HepG2 (cell line): ENCODE results near the gene TNFRSF21. TPM values are rescaled to one million over a fixed set of nuclear protein-coding genes. Genes with fewer than 3 reads are reported as not detected.

ENCODE experiments used
- ATAC-seq: fragments of 200-7000 bp; cut with Tn5 transposase; 3 replicates; pipeline ENCODE4 v1.9.1; 2020; ENCODE audit warnings: mild to moderate bottlenecking, moderate library complexity
- BruUV-seq: library from RNA; stranded (reverse); fragments of 400-500 nt; replicated peaks from 2 replicates; lab custom pipeline; 2021; lab: Mats Ljungman, UMichigan
- CTCF ChIA-PET: fragments of 300-600 bp; formaldehyde crosslinking; extraction: SDS; loops from one replicate; lab custom pipeline; 2021; ENCODE audit warnings: low total read pairs, inconsistent platforms, low intra/inter-chr PET ratio; lab: Yijun Ruan, JAX
- POLR2A ChIA-PET: fragments of 350-600 bp; sonication (Branson Sonifier 250); formaldehyde crosslinking; loops from one replicate; lab custom pipeline; 2020; ENCODE audit warnings: antibody characterized with exemption, inconsistent platforms; lab: Yijun Ruan, JAX
- DNase-seq: peaks from one replicate; pipeline ENCODE4 v3.0.0-alpha.2; 2015; ENCODE audit warnings: low spot score
- FAIRE-seq: peaks from 3 replicates; lab custom pipeline; 2011; peaks lifted over from hg19 to GRCh38; lab: Jason Lieb, UNC
- H2AFZ ChIP-seq: one replicate; pipeline ENCODE4 v1.6.1; 2011; ENCODE audit warnings: low read length, inconsistent platforms
- H3K27ac ChIP-seq: fragments of 300-600 bp; 3 replicates; pipeline ENCODE4 v1.8.0; 2011; ENCODE audit warnings: mixed run types, mild to moderate bottlenecking, mixed read lengths, low read length, inconsistent platforms; ENCODE audit not compliant: insufficient read depth; ENCODE audit errors: extremely low read length
- H3K27me3 ChIP-seq, 2 experiments: fragments of 200-600 bp in 1 of 2; 2 replicates in 1 of 2; 3 replicates in 1 of 2; pipeline versions ENCODE4 v1.6.0 to v1.8.0; 2011; ENCODE audit warnings: low read length in 2 of 2, mild to moderate bottlenecking in 2 of 2, moderate library complexity in 2 of 2, inconsistent platforms in 1 of 2; ENCODE audit not compliant: insufficient read depth in 2 of 2, control insufficient read depth in 1 of 2
- H3K36me3 ChIP-seq, 2 experiments: fragments of 200-600 bp in 1 of 2; replicated peaks in 1 of 2; 2 replicates in 1 of 2; 3 replicates in 1 of 2; pipeline versions ENCODE4 v1.5.1 to v1.8.0; 2011; ENCODE audit warnings: low read length in 2 of 2, inconsistent platforms in 1 of 2; ENCODE audit not compliant: insufficient read depth in 2 of 2, control insufficient read depth in 1 of 2
- H3K4me1 ChIP-seq: 2 replicates; pipeline ENCODE4 v1.5.1; 2012; ENCODE audit warnings: low read length, inconsistent platforms; ENCODE audit not compliant: insufficient read depth
- H3K4me2 ChIP-seq: 2 replicates; pipeline ENCODE4 v1.6.0; 2011; ENCODE audit warnings: low read depth, low read length, inconsistent platforms
- H3K4me3 ChIP-seq, 3 experiments: fragments of 200-600 bp in 1 of 3; sonication (generic), shearing (Covaris generic) in 1 of 3; replicated peaks in 1 of 3; 2 replicates each; pipeline ENCODE4 v1.5.1; 2011 to 2016; ENCODE audit warnings: low read length in 3 of 3, inconsistent platforms in 2 of 3, low read depth in 2 of 3, mild to moderate bottlenecking in 2 of 3, control low read depth in 1 of 3, mixed read lengths in 1 of 3; ENCODE audit not compliant: insufficient read depth in 1 of 3
- H3K79me2 ChIP-seq: one replicate; pipeline ENCODE4 v1.6.1; 2011; ENCODE audit warnings: low read length, inconsistent platforms; ENCODE audit not compliant: insufficient read depth
- H3K9ac ChIP-seq: 2 replicates; pipeline ENCODE4 v1.6.0; 2011; ENCODE audit warnings: mild to moderate bottlenecking, low read depth, low read length, inconsistent platforms; ENCODE audit not compliant: insufficient read depth
- H3K9me3 ChIP-seq: 2 replicates; pipeline ENCODE4 v1.5.1; 2012; ENCODE audit warnings: mild to moderate bottlenecking, low read length
- H4K20me1 ChIP-seq: 2 replicates; pipeline ENCODE4 v1.6.0; 2011; ENCODE audit warnings: inconsistent platforms, mild to moderate bottlenecking, low read length, moderate library complexity; ENCODE audit not compliant: insufficient read depth
- EEA1 ChIP-seq: sonication (generic); formaldehyde crosslinking; IDR thresholded peaks from 2 replicates; pipeline ENCODE4 v1.5.1; 2020; ENCODE audit warnings: mild to moderate bottlenecking, missing genetic modification reagents, borderline replicate concordance
- ELF3 ChIP-seq: IDR thresholded peaks from 2 replicates; pipeline ENCODE4 v1.6.1; 2016; ENCODE audit warnings: missing genetic modification reagents, missing compliant biosample characterization
- FOXK2 ChIP-seq: fragments of 450-650 bp; IDR thresholded peaks from 2 replicates; pipeline ENCODE4 v1.6.1; 2016
- GATAD2A ChIP-seq: IDR thresholded peaks from 2 replicates; pipeline ENCODE4 v1.6.1; 2016
- ISL2 ChIP-seq: sonication (generic); formaldehyde crosslinking; IDR thresholded peaks from 2 replicates; pipeline ENCODE4 v1.5.0; 2020; ENCODE audit warnings: missing genetic modification reagents
- MIER3 ChIP-seq: IDR thresholded peaks from 2 replicates; pipeline ENCODE4 v1.6.1; 2016; ENCODE audit warnings: missing compliant biosample characterization, borderline replicate concordance
- NCOA2 ChIP-seq: sonication (generic); formaldehyde crosslinking; IDR thresholded peaks from 2 replicates; pipeline ENCODE4 v1.8.0; 2022; ENCODE audit warnings: inconsistent platforms
- SOX6 ChIP-seq, 2 experiments: fragments of 450-650 bp in 1 of 2; sonication (generic) in 1 of 2; formaldehyde crosslinking in 1 of 2; IDR thresholded peaks; 2 replicates each; pipeline versions ENCODE4 v1.4.0 to v1.6.1; 2017 to 2020; ENCODE audit warnings: antibody characterized with exemption in 1 of 2, mild to moderate bottlenecking in 1 of 2, missing genetic modification reagents in 1 of 2
- ZBTB8A ChIP-seq: sonication (generic); formaldehyde crosslinking; IDR thresholded peaks from 2 replicates; pipeline ENCODE4 v1.4.0; 2020; ENCODE audit warnings: mild to moderate bottlenecking, low read depth, missing genetic modification reagents, borderline replicate concordance
- ZNF224 ChIP-seq: sonication (generic); formaldehyde crosslinking; IDR thresholded peaks from 2 replicates; pipeline ENCODE4 v1.5.0; 2020; ENCODE audit warnings: mild to moderate bottlenecking, missing genetic modification reagents
- ZNF251 ChIP-seq: sonication (generic); formaldehyde crosslinking; IDR thresholded peaks from 2 replicates; pipeline ENCODE4 v1.9.0; 2021; ENCODE audit warnings: mild to moderate bottlenecking, missing genetic modification reagents
- ZNF619 ChIP-seq: sonication (generic); formaldehyde crosslinking; IDR thresholded peaks from 2 replicates; pipeline ENCODE4 v1.4.0; 2020; ENCODE audit warnings: mild to moderate bottlenecking, missing genetic modification reagents
- ZNF850 ChIP-seq: sonication (generic); formaldehyde crosslinking; conservative IDR thresholded peaks from 2 replicates; pipeline ENCODE4 v1.9.0; 2021; ENCODE audit warnings: mild to moderate bottlenecking, missing genetic modification reagents
- ZSCAN9 ChIP-seq: IDR thresholded peaks from 2 replicates; pipeline ENCODE4 v1.6.1; 2016; ENCODE audit warnings: borderline replicate concordance
- WGBS: methylation state at CpG from one replicate; pipeline ENCODE4 v1.1.6; 2017; ENCODE audit warnings: low lambda C conversion rate; 5-methylcytosine and 5-hydroxymethylcytosine counted together
- in situ Hi-C: cut with HindIII; loops from 2 replicates; pipeline ENCODE4 v1.10.0; 2017; ENCODE audit warnings: low pct_unique_long_range_greater_than_20kb; ENCODE audit not compliant: extremely low pct_ligation_motif_present
- intact Hi-C: fragments of 100-400 bp; cut with micrococcal nuclease; formaldehyde crosslinking; loops from one replicate; pipeline ENCODE4 v1.10.0; 2022; ENCODE audit not compliant: unreplicated experiment
- polyA plus RNA-seq, 8 experiments: library from polyadenylated mRNA; depleted of rRNA in 3 of 8; stranded (reverse) in 7 of 8; unstranded in 1 of 8; fragments of >200 nt; fragmentation: Illumina TruSeq in 4 of 8; extraction: Trizol in 4 of 8; gene quantifications; 2 replicates each; pipeline versions ENCODE4 v1.2.1 to v1.2.3, GENCODE V29; 2011 to 2016; ENCODE audit warnings: low read depth in 4 of 8, missing spikeins in 1 of 8, mixed read lengths in 1 of 8; ENCODE audit not compliant: insufficient read depth in 1 of 8
- total RNA-seq, 5 experiments: library from RNA; depleted of rRNA; stranded (reverse); fragments of >200 nt; fragmentation: Illumina TruSeq; extraction: Trizol; gene quantifications; 2 replicates each; pipeline ENCODE4 v1.2.3, GENCODE V29; 2016; ENCODE audit warnings: low read depth in 1 of 5
- TF ChIP-seq, protein P1 (sequence below): sonication (generic); formaldehyde crosslinking; IDR thresholded peaks from 2 replicates; pipeline ENCODE4 v1.4.0; 2020; ENCODE audit warnings: missing genetic modification reagents
- TF ChIP-seq, protein P2 (sequence below): sonication (generic); formaldehyde crosslinking; IDR thresholded peaks from 2 replicates; pipeline ENCODE4 v1.4.0; 2020; ENCODE audit warnings: missing genetic modification reagents, borderline replicate concordance
- TF ChIP-seq, protein P3 (sequence below): sonication (generic); formaldehyde crosslinking; IDR thresholded peaks from 2 replicates; pipeline ENCODE4 v1.5.0; 2020; ENCODE audit warnings: missing genetic modification reagents, mild to moderate bottlenecking, borderline replicate concordance
- TF ChIP-seq, protein P4 (sequence below): sonication (generic); formaldehyde crosslinking; IDR thresholded peaks from 2 replicates; pipeline ENCODE4 v1.4.0; 2020; ENCODE audit warnings: missing genetic modification reagents

TNFRSF21 gene
- total and polyA plus RNA-seq, 2 of the 13 experiments (the other 11 are each of a cell fraction or from before 2014, with no cell fraction given): 24.8 to 46.3 TPM

DNA sequence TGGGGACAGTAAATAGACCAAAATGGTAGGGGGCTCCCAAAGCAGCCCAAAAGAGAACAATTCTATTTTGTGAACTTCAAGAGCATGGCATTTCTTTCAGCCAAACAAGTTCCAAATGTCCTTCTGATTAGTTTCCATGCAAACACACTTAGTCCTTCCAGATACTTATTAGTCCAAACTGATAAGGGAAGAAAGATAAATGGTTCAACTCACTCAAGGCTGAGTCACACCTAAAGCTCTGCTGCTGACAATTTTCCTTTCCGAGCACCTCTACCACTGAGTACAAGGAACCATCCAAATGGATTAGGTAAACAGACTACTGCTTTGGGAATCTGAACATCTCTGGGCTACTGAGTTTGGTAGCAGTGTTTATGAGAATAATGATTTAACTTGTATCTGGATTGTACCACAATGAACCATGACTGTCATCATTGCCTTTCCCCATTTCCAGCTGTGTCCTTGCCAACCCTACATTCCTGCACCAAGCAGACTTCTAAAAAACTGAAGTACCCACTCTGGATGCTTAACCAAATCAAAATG is 71.2 kb downstream of the TNFRSF21 start (continued):
- TF ChIP-seq SOX6 (IDR thresholded peaks at IDR 0.05) (no peak), SOX6 (CRISPR knock-in tag; IDR thresholded peaks at IDR 0.05) (no peak), ZNF224 (CRISPR knock-in tag) (no peak), ISL2 (CRISPR knock-in tag) (no peak)

DNA sequence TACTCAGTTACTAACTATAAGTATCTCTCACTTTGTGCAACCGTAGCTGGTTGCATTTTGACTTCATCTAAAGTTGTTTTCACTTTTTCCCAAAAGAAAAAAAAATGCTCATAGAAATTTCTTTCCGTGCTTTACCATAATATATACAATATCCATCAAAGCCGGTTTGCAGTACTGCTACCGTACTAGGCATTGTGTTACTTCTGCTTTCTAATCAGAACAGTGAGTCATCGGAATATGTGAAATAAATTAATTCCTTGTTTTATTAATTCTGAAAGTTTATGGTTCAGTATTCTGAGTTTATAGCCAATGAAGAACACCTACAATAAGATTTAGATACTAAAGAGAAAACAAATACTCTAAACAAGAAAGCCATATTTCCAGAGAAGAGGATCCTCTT is 72.5 kb downstream of the TNFRSF21 start:
- H3K4me3 ChIP-seq: no peak overlapping the region
- H3K27me3 ChIP-seq: no peaks in the 10 kb centered on the region
- H3K4me1 ChIP-seq: no peaks in the 10 kb centered on the region
- no peak overlapping the region for H2AFZ ChIP-seq
- intact Hi-C loops (no loop called here), in situ Hi-C loops (loop anchor here (5.0 kb wide), 1 partner anchor 70 kb away; the partner anchor contains the start of gene TNFRSF21)
- H3K9ac ChIP-seq: no peak overlapping the region
- 97% methylated on average over 5 of the region's 5 CpGs for WGBS
- no TSS peak for BruUV-seq
- ATAC-seq: no peak
- H4K20me1 ChIP-seq: no peaks in the 10 kb centered on the region
- DNase-seq: no peak
- peaks cover 32 to 64% of the 10 kb centered on the region in 2 experiments for H3K36me3 ChIP-seq
- FAIRE-seq: no peak
- H3K79me2 ChIP-seq: peaks cover 20% of the 10 kb centered on the region
- no peak overlapping the region for H3K27ac ChIP-seq
- H3K9me3 ChIP-seq: no peaks in the 10 kb centered on the region
- H3K4me2 ChIP-seq: no peak overlapping the region
- CTCF ChIA-PET: no interaction called here
- POLR2A ChIA-PET: no interaction called here
- TF ChIP-seq, protein P1, sequence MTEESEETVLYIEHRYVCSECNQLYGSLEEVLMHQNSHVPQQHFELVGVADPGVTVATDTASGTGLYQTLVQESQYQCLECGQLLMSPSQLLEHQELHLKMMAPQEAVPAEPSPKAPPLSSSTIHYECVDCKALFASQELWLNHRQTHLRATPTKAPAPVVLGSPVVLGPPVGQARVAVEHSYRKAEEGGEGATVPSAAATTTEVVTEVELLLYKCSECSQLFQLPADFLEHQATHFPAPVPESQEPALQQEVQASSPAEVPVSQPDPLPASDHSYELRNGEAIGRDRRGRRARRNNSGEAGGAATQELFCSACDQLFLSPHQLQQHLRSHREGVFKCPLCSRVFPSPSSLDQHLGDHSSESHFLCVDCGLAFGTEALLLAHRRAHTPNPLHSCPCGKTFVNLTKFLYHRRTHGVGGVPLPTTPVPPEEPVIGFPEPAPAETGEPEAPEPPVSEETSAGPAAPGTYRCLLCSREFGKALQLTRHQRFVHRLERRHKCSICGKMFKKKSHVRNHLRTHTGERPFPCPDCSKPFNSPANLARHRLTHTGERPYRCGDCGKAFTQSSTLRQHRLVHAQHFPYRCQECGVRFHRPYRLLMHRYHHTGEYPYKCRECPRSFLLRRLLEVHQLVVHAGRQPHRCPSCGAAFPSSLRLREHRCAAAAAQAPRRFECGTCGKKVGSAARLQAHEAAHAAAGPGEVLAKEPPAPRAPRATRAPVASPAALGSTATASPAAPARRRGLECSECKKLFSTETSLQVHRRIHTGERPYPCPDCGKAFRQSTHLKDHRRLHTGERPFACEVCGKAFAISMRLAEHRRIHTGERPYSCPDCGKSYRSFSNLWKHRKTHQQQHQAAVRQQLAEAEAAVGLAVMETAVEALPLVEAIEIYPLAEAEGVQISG: no peak
- TF ChIP-seq, protein P2, sequence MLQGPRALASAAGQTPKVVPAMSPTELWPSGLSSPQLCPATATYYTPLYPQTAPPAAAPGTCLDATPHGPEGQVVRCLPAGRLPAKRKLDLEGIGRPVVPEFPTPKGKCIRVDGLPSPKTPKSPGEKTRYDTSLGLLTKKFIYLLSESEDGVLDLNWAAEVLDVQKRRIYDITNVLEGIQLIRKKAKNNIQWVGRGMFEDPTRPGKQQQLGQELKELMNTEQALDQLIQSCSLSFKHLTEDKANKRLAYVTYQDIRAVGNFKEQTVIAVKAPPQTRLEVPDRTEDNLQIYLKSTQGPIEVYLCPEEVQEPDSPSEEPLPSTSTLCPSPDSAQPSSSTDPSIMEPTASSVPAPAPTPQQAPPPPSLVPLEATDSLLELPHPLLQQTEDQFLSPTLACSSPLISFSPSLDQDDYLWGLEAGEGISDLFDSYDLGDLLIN (CRISPR knock-in tag): no peak
- TF ChIP-seq MIER3 (CRISPR knock-in tag): no peak
- TF ChIP-seq GATAD2A (CRISPR knock-in tag): no peak
- TF ChIP-seq, protein P3, sequence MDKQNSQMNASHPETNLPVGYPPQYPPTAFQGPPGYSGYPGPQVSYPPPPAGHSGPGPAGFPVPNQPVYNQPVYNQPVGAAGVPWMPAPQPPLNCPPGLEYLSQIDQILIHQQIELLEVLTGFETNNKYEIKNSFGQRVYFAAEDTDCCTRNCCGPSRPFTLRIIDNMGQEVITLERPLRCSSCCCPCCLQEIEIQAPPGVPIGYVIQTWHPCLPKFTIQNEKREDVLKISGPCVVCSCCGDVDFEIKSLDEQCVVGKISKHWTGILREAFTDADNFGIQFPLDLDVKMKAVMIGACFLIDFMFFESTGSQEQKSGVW (CRISPR knock-in tag): no peak
- no peak for TF ChIP-seq EEA1 (CRISPR knock-in tag)
- TF ChIP-seq ZBTB8A (CRISPR knock-in tag): no peak
- TF ChIP-seq ZSCAN9 (CRISPR knock-in tag): no peak
- no peak for TF ChIP-seq ZNF850 (CRISPR knock-in tag)
- TF ChIP-seq ELF3: no peak
- no peak for TF ChIP-seq NCOA2 (CRISPR knock-in tag)
- no peak for TF ChIP-seq FOXK2
- TF ChIP-seq ZNF619 (CRISPR knock-in tag): no peak
- no peak for TF ChIP-seq ZNF251 (CRISPR knock-in tag)
- TF ChIP-seq, protein P4, sequence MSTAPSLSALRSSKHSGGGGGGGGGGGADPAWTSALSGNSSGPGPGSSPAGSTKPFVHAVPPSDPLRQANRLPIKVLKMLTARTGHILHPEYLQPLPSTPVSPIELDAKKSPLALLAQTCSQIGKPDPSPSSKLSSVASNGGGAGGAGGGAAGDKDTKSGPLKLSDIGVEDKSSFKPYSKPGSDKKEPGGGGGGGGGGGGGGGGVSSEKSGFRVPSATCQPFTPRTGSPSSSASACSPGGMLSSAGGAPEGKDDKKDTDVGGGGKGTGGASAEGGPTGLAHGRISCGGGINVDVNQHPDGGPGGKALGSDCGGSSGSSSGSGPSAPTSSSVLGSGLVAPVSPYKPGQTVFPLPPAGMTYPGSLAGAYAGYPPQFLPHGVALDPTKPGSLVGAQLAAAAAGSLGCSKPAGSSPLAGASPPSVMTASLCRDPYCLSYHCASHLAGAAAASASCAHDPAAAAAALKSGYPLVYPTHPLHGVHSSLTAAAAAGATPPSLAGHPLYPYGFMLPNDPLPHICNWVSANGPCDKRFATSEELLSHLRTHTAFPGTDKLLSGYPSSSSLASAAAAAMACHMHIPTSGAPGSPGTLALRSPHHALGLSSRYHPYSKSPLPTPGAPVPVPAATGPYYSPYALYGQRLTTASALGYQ (CRISPR knock-in tag): no peak
